CD4-positive, alpha-beta memory T cell (primary cell): Measurements from ENCODE around the gene SIRT3. TPM values are rescaled to one million over a fixed set of nuclear protein-coding genes. Genes with fewer than 3 reads are reported as not detected.
"Not testable (repeated sequence)": the region's sequence is repeated elsewhere in the genome, so short reads cannot be mapped to it uniquely, and the experiment has no call there.

Experiments used
- CTCF ChIA-PET: fragments of 350-600 bp; sonication (Branson Sonifier 250); formaldehyde crosslinking; loops from one replicate; lab custom pipeline; 2021; ENCODE audit warnings: inconsistent platforms; ENCODE audit not compliant: partially characterized antibody; lab: Charles Lee
- POLR2A ChIA-PET: fragments of 350-600 bp; sonication (Branson Sonifier 250); formaldehyde crosslinking; loops from one replicate; lab custom pipeline; 2021; ENCODE audit not compliant: partially characterized antibody; lab: Charles Lee
- DNase-seq, 5 donors: peaks; one replicate each; pipeline versions ENCODE4 v3.0.0 to v3.0.0-alpha.2; 2020 to 2022; ENCODE audit warnings: mixed read lengths in 1 of 5
- H3K27ac ChIP-seq: one replicate; pipeline ENCODE4 v1.7.0; 2013; ENCODE audit warnings: low read depth, low read length
- H3K27me3 ChIP-seq: 2 replicates; pipeline ENCODE4 v1.7.0; 2013; ENCODE audit warnings: mild to moderate bottlenecking, low read length, moderate library complexity; ENCODE audit not compliant: insufficient read depth
- H3K36me3 ChIP-seq: 2 replicates; pipeline ENCODE4 v1.7.0; 2013; ENCODE audit warnings: mild to moderate bottlenecking, low read length, moderate library complexity; ENCODE audit not compliant: insufficient read depth
- H3K4me1 ChIP-seq: 2 replicates; pipeline ENCODE4 v1.7.0; 2013; ENCODE audit warnings: mild to moderate bottlenecking, low read length, moderate library complexity; ENCODE audit not compliant: insufficient read depth
- H3K4me3 ChIP-seq, 2 donors: one replicate each; pipeline ENCODE4 v1.7.0; 2013; ENCODE audit warnings: low read length in 2 of 2, mild to moderate bottlenecking in 1 of 2
- H3K9me3 ChIP-seq, 2 donors: one replicate each; pipeline ENCODE4 v1.7.0; 2013; ENCODE audit warnings: low read length in 2 of 2, control low read depth in 1 of 2; ENCODE audit not compliant: control insufficient read depth in 1 of 2
- H3K27ac Mint-ChIP-seq, 7 donors: one replicate each; pipeline ENCODE4 v1.8.0; 2020 to 2021; ENCODE audit warnings: mixed read lengths in 7 of 7, mild to moderate bottlenecking in 6 of 7, inconsistent platforms in 3 of 7, moderate library complexity in 3 of 7
- H3K27me3 Mint-ChIP-seq, 2 donors: one replicate each; pipeline ENCODE4 v1.8.0; 2020 to 2021; ENCODE audit warnings: mixed read lengths in 2 of 2
- H3K36me3 Mint-ChIP-seq, 2 donors: one replicate each; pipeline ENCODE4 v1.8.0; 2020 to 2021; ENCODE audit warnings: mixed read lengths in 2 of 2, inconsistent platforms in 1 of 2, mild to moderate bottlenecking in 1 of 2
- H3K4me1 Mint-ChIP-seq, 4 donors: one replicate each; pipeline ENCODE4 v1.8.0; 2020 to 2021; ENCODE audit warnings: mixed read lengths in 4 of 4, mild to moderate bottlenecking in 1 of 4
- H3K4me3 Mint-ChIP-seq, 8 donors: one replicate each; pipeline ENCODE4 v1.8.0; 2020 to 2021; ENCODE audit warnings: mixed read lengths in 8 of 8, mild to moderate bottlenecking in 7 of 8, moderate library complexity in 6 of 8, inconsistent platforms in 3 of 8
- H3K9me3 Mint-ChIP-seq, 8 donors: one replicate each; pipeline ENCODE4 v1.8.0; 2020 to 2021; ENCODE audit warnings: mixed read lengths in 8 of 8, mild to moderate bottlenecking in 5 of 8, inconsistent platforms in 3 of 8, moderate library complexity in 1 of 8
- intact Hi-C: fragments of 100-400 bp; cut with micrococcal nuclease; formaldehyde crosslinking; loops from one replicate; pipeline ENCODE4 v1.15.1; 2023
- polyA plus RNA-seq, 2 donors: library from polyadenylated mRNA; unstranded; fragments of 300-500 nt; fragmentation: Illumina TruSeq; gene quantifications; one replicate each; pipeline ENCODE4 v1.2.3, GENCODE V29; 2021
- total RNA-seq, 2 experiments: library from RNA; stranded (reverse); gene quantifications; one replicate each; pipeline ENCODE4 v1.2.3, GENCODE V29; 2021

Gene SIRT3
- total and polyA plus RNA-seq, 4 experiments from 2014 or later = 11.2 to 30.7 (median 19.0) TPM

DNA sequence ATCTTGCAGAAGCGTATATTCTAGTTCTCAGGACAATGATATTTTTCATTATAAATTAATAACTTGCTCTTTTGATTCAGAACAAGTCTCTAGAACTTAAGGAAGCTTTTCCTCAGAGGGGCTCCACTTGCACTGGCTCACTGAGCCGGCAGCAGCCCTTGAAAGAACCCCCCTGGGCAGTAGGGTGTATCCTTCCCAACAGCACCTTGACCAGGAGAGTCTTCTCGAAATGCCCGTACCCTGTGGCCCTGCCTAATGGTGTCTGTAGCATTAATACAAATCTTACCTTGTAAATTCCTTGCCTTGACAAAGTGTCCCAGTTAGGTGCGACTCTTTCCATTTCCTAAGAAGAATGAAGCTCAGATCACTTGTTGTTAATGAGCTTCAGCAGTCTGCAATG lies 14.1 kb upstream of the SIRT3 start:
- H3K27me3 ChIP-seq = no peaks in the 10 kb centered on the region
- intact Hi-C loops = loop anchor here (1.0 to 2.0 kb wide), 5 partner anchors 19 to 201 kb away; partner anchors contain the start of genes IFITM1 and PTDSS2
- Mint-ChIP-seq H3K36me3 (peaks cover 64 to 77% of the 10 kb centered on the region in 2 donors), H3K4me1 (peaks cover 6 to 11% (median 8%) of the 10 kb centered on the region in 4 donors), H3K27me3 (no peaks in the 10 kb centered on the region), H3K27ac (peak overlapping the region in 4 of 7 donors; percentile 71 to 82 (median 80)), H3K9me3 (no peaks in the 10 kb centered on the region), H3K4me3 (no peak overlapping the region)
- DNase-seq = no peak
- ChIA-PET CTCF (interaction anchor here (0.7 to 6.7 kb wide), 37 partner anchors 9 to 270 kb away, joined by 3 to 81 read pairs (median 9); partner anchors contain the start of genes BET1L, NLRP6, PGGHG and PSMD13), POLR2A (interaction anchor here (0.7 to 3.1 kb wide), 18 partner anchors 8 to 200 kb away, joined by 3 to 45 read pairs (median 8); partner anchors contain the start of genes BET1L, IFITM1, IFITM5 and NLRP6)
- H3K9me3 ChIP-seq = no peaks in the 10 kb centered on the region
- peak overlapping the region; percentile 8 for H3K27ac ChIP-seq
- H3K4me3 ChIP-seq = no peak overlapping the region
- peaks cover 56% of the 10 kb centered on the region for H3K36me3 ChIP-seq
- peaks cover 5% of the 10 kb centered on the region for H3K4me1 ChIP-seq

GRCh38 chr11:249062-249461 lies 12.9 kb upstream of the SIRT3 start:
- POLR2A ChIA-PET = interaction anchor here (0.9 to 1.4 kb wide), 3 partner anchors 12 to 49 kb away, joined by 3 to 5 read pairs (median 5); partner anchors contain the start of gene PSMD13
- CTCF ChIA-PET = interaction anchor here (1.3 to 6.7 kb wide), 10 partner anchors 10 to 199 kb away, joined by 3 to 81 read pairs (median 10); partner anchors contain the start of gene NLRP6
- no peak overlapping the region for H3K4me3 Mint-ChIP-seq

GRCh38 chr11:244376-244775 lies 8.2 kb upstream of the SIRT3 start:
- Mint-ChIP-seq H3K4me3 (no peak overlapping the region), H3K36me3 (peaks cover 72 to 82% of the 10 kb centered on the region in 2 donors), H3K9me3 (no peaks in the 10 kb centered on the region), H3K4me1 (peaks cover 18 to 28% (median 25%) of the 10 kb centered on the region in 4 donors), H3K27ac (no peak overlapping the region), H3K27me3 (no peaks in the 10 kb centered on the region)
- Histone ChIP-seq H3K27ac (no peak overlapping the region), H3K4me3 (no peak overlapping the region), H3K4me1 (no peaks in the 10 kb centered on the region), H3K27me3 (no peaks in the 10 kb centered on the region), H3K36me3 (peaks cover 65% of the 10 kb centered on the region), H3K9me3 (no peaks in the 10 kb centered on the region)
- CTCF ChIA-PET = interaction anchor here (0.9 to 1.7 kb wide), 2 partner anchors 95 to 120 kb away, joined by 4 to 6 read pairs; no protein-coding TSS in a partner anchor
- DNase-seq = no peak
- POLR2A ChIA-PET = interaction anchor here (1.0 kb wide), 1 partner anchor 24 kb away, joined by 3 read pairs; no protein-coding TSS in a partner anchor
- intact Hi-C loops = no loop called here

More at GRCh38 chr11:249062-249461, 12.9 kb upstream of the SIRT3 start:
- Mint-ChIP-seq H3K4me1 (peaks cover 6 to 13% (median 8%) of the 10 kb centered on the region in 4 donors), H3K27me3 (no peaks in the 10 kb centered on the region), H3K36me3 (peaks cover 71 to 83% of the 10 kb centered on the region in 2 donors), H3K9me3 (no peaks in the 10 kb centered on the region), H3K27ac (peak overlapping the region in 5 of 7 donors; percentile 37 to 86 (median 52))
- intact Hi-C loops = no loop called here
- no peak overlapping the region for H3K4me3 ChIP-seq
- no peaks in the 10 kb centered on the region for H3K9me3 ChIP-seq
- peaks cover 66% of the 10 kb centered on the region for H3K36me3 ChIP-seq
- H3K27ac ChIP-seq = no peak overlapping the region
- no peaks in the 10 kb centered on the region for H3K27me3 ChIP-seq
- peaks cover 5% of the 10 kb centered on the region for H3K4me1 ChIP-seq
- no peak for DNase-seq

DNA sequence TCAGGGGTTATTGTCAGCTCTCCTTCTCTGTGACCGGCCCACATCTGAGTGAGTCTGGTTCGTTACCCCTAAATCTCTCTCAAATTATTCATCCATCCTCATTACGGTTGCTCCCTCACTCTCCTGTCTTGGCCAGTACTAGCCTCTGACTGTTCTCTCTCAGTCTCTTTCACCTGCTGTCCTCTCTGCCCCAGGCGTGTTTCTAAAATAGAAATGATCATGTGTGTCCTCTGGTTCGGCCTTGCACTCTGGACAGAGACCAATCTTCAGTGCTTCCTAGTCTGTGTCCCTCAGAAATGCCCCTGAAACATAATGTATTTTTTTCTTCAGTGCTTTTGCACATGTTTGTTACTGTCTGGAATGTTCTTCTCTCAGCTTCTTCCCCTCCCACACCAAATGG lies 5.5 kb upstream of the SIRT3 start:
- Histone ChIP-seq H3K27ac (no peak overlapping the region), H3K36me3 (peaks cover 50% of the 10 kb centered on the region), H3K27me3 (no peaks in the 10 kb centered on the region), H3K4me3 (no peak overlapping the region), H3K4me1 (peaks cover 14% of the 10 kb centered on the region), H3K9me3 (no peaks in the 10 kb centered on the region)
- H3K36me3 Mint-ChIP-seq = peaks cover 47 to 77% of the 10 kb centered on the region in 2 donors
- intact Hi-C loops = no loop called here
- H3K27me3 Mint-ChIP-seq = no peaks in the 10 kb centered on the region
- H3K27ac Mint-ChIP-seq = peak overlapping the region in 6 of 7 donors; percentile 31 to 77 (median 55)
- H3K4me1 Mint-ChIP-seq = peaks cover 28 to 55% (median 41%) of the 10 kb centered on the region in 4 donors
- ChIA-PET POLR2A (interaction anchor here (0.9 to 10.9 kb wide), 3 partner anchors 9 to 38 kb away, joined by 3 to 144 read pairs (median 3); partner anchors contain the start of genes BET1L and RIC8A), CTCF (interaction anchor here (3.5 kb wide), 1 partner anchor 10 kb away, joined by 20 read pairs; no protein-coding TSS in a partner anchor)
- peak overlapping the region in 1 of 8 donors; percentile 0 for H3K4me3 Mint-ChIP-seq
- no peak for DNase-seq
- no peaks in the 10 kb centered on the region for H3K9me3 Mint-ChIP-seq

- Histone ChIP-seq H3K27me3 (no peaks in the 10 kb centered on the region), H3K36me3 (peaks cover 41% of the 10 kb centered on the region), H3K27ac (no peak overlapping the region), H3K9me3 (no peaks in the 10 kb centered on the region), H3K4me1 (peaks cover 19% of the 10 kb centered on the region), H3K4me3 (no peak overlapping the region)
- Mint-ChIP-seq H3K4me1 (peaks cover 32 to 66% (median 46%) of the 10 kb centered on the region in 4 donors), H3K9me3 (no peaks in the 10 kb centered on the region), H3K27me3 (no peaks in the 10 kb centered on the region), H3K4me3 (peak overlapping the region in 1 of 8 donors; percentile 11), H3K27ac (peak overlapping the region in 4 of 7 donors; percentile 37 to 97 (median 56)), H3K36me3 (peaks cover 36 to 71% of the 10 kb centered on the region in 2 donors)
- intact Hi-C loops = no loop called here
- DNase-seq = no peak
- POLR2A ChIA-PET = interaction anchor here (0.7 to 10.9 kb wide), 4 partner anchors 11 to 167 kb away, joined by 3 to 144 read pairs (median 3); partner anchors contain the start of genes BET1L and RIC8A
- CTCF ChIA-PET = interaction anchor here (1.3 to 3.5 kb wide), 2 partner anchors 9 to 11 kb away, joined by 3 to 20 read pairs; no protein-coding TSS in a partner anchor
Observed at GRCh38 chr11:240315-240714, 4.2 kb upstream of the SIRT3 start.

DNA sequence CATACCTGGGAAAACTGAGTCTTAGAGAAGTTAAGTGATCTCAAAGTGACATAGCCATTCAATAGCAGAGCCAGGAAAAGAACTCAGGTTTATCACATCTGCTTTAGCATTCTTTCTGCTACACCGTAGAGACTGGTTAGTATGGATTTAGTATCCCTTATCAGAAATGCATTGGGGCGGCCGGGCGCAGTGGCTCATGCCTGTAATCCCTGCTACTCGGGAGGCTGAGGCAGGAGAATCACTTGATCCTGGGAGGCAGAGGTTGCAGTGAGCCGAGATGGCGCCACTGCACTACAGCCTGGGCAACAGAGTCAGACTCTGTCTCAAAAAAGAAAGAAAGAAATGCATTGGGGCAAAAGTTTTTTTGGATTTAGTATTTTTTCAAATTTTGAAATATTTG lies 2.2 kb upstream of the SIRT3 start:
- Mint-ChIP-seq H3K4me3 (peak overlapping the region in 6 of 8 donors; percentile 1 to 100 (median 58)), H3K27ac (peak overlapping the region in 6 of 7 donors; percentile 29 to 100 (median 82)), H3K36me3 (peaks cover 24 to 57% of the 10 kb centered on the region in 2 donors), H3K4me1 (peaks cover 34 to 71% (median 51%) of the 10 kb centered on the region in 4 donors)
- not testable (repeated sequence) for DNase-seq, H3K9me3 Mint-ChIP-seq, H3K4me3 ChIP-seq, H3K9me3 ChIP-seq, H3K27me3 ChIP-seq, H3K27me3 Mint-ChIP-seq
- POLR2A ChIA-PET = interaction anchor here (1.5 to 10.9 kb wide), 7 partner anchors 12 to 297 kb away, joined by 5 to 144 read pairs (median 5); partner anchors contain the start of genes BET1L, HRAS, PGGHG and RIC8A
- Histone ChIP-seq H3K36me3 (peaks cover 23% of the 10 kb centered on the region), H3K4me1 (peaks cover 22% of the 10 kb centered on the region), H3K27ac (peak overlapping the region; percentile 100)
- CTCF ChIA-PET = interaction anchor here (1.0 to 2.9 kb wide), 6 partner anchors 13 to 212 kb away, joined by 3 to 20 read pairs (median 4); partner anchors contain the start of genes BET1L and RIC8A
- intact Hi-C loops = loop anchor here (5.0 kb wide), 1 partner anchor 49 kb away; the partner anchor contains the start of gene PGGHG
